ENCODE data around the gene CHD5.

GRCh38 chr1:6103111-6103853, 76.8 kb downstream of the CHD5 start:
- no peak for TF ChIP-seq EZH2 (IDR thresholded peaks at IDR 0.05)
- no peak for TF ChIP-seq POLR2AphosphoS5 (IDR thresholded peaks at IDR 0.05; ENCODE audit: borderline replicate concordance, low read depth, low read length)
- no peak for TF ChIP-seq FOXP2 (optimal IDR thresholded peaks at IDR 0.05; ENCODE audit: control extremely low read depth, extremely low read length, insufficient read depth)
